Parathyroid adenoma (tissue), 2 donors: Measurements from ENCODE around the gene TBL1XR1.

Experiments used
- H2AFZ ChIP-seq: fragments of 300-600 bp; sonication (generic); one replicate; pipeline ENCODE4 v1.7.0; 2017; ENCODE audit warnings: antibody characterized with exemption, mild to moderate bottlenecking
- H3K27ac ChIP-seq: fragments of 300-600 bp; sonication (generic); one replicate; pipeline ENCODE4 v1.7.0; 2017
- H3K27me3 ChIP-seq: fragments of 300-600 bp; sonication (generic); one replicate; pipeline ENCODE4 v1.7.0; 2017; ENCODE audit warnings: low read length; ENCODE audit not compliant: control insufficient read depth, insufficient read depth
- H3K36me3 ChIP-seq: fragments of 300-600 bp; sonication (generic); one replicate; pipeline ENCODE4 v1.7.0; 2017; ENCODE audit warnings: low read length; ENCODE audit not compliant: control insufficient read depth, insufficient read depth
- H3K4me1 ChIP-seq: fragments of 300-600 bp; sonication (generic); one replicate; pipeline ENCODE4 v1.7.0; 2017; ENCODE audit warnings: control low read depth
- H3K4me2 ChIP-seq: fragments of 300-600 bp; sonication (generic); one replicate; pipeline ENCODE4 v1.7.0; 2017; ENCODE audit warnings: low read length
- H3K4me3 ChIP-seq: fragments of 300-600 bp; sonication (generic); one replicate; pipeline ENCODE4 v1.7.0; 2017; ENCODE audit warnings: low read depth, low read length
- H3K79me2 ChIP-seq: fragments of 300-600 bp; sonication (generic); one replicate; pipeline ENCODE4 v1.7.0; 2017; ENCODE audit warnings: control low read depth
- H3K9ac ChIP-seq: fragments of 300-600 bp; sonication (generic); one replicate; pipeline ENCODE4 v1.7.0; 2017; ENCODE audit warnings: mild to moderate bottlenecking
- H3K9me3 ChIP-seq: fragments of 300-600 bp; sonication (generic); one replicate; pipeline ENCODE4 v1.7.0; 2017; ENCODE audit warnings: low read length; ENCODE audit not compliant: control insufficient read depth
- TF ChIP-seq, protein P1 (sequence below): fragments of 300-600 bp; sonication (generic); IDR thresholded peaks from one replicate; pipeline ENCODE4 v1.7.0; 2017; ENCODE audit warnings: antibody characterized with exemption, mild to moderate bottlenecking
- donor health status: primary hyperparathyroidism.

The TBL1XR1 gene

DNA sequence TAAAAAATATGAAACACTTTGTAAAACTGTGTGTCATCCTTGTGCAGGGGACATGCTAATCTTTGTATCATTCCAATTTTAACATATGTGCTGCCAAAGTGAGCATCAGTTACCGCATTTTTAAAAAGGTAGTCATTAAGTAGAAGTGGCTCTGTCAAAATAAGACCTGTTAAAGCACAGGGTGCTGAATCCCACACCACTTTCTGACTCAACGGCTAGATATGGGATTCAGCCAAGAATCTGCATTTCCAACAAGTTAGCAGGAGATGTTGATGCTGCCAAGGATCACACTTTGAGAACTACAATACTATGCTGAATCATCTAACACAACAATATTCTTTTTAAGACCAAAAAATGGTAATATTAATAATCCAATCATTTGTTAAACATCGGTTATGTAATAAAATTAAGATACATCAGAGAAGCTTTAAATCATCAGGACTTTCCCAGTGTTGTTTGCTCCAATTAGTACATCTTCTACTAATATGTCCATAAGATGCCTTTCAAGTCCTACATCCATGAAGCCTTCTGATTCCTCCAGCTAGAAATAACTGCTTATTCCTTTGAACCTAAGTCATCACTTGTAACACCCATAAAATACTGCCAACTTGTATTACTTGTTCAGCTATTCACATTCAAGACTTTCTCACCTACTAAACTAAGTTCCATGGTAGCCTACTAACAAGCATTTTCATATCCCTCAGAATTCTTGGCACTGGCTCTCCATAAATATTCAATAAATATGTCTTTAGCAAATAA is 71.1 kb downstream of the TBL1XR1 start:
- Histone ChIP-seq H3K27me3 (no peaks in the 10 kb centered on the region), H3K9ac (no peak overlapping the region), H3K36me3 (no peaks in the 10 kb centered on the region), H3K9me3 (no peaks in the 10 kb centered on the region), H3K4me1 (peaks cover 3% of the 10 kb centered on the region), H2AFZ (no peak overlapping the region), H3K4me3 (no peak overlapping the region), H3K4me2 (no peak overlapping the region), H3K79me2 (peaks cover 48% of the 10 kb centered on the region), H3K27ac (no peak overlapping the region)
- TF ChIP-seq, protein P1, sequence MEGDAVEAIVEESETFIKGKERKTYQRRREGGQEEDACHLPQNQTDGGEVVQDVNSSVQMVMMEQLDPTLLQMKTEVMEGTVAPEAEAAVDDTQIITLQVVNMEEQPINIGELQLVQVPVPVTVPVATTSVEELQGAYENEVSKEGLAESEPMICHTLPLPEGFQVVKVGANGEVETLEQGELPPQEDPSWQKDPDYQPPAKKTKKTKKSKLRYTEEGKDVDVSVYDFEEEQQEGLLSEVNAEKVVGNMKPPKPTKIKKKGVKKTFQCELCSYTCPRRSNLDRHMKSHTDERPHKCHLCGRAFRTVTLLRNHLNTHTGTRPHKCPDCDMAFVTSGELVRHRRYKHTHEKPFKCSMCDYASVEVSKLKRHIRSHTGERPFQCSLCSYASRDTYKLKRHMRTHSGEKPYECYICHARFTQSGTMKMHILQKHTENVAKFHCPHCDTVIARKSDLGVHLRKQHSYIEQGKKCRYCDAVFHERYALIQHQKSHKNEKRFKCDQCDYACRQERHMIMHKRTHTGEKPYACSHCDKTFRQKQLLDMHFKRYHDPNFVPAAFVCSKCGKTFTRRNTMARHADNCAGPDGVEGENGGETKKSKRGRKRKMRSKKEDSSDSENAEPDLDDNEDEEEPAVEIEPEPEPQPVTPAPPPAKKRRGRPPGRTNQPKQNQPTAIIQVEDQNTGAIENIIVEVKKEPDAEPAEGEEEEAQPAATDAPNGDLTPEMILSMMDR = no peak

DNA sequence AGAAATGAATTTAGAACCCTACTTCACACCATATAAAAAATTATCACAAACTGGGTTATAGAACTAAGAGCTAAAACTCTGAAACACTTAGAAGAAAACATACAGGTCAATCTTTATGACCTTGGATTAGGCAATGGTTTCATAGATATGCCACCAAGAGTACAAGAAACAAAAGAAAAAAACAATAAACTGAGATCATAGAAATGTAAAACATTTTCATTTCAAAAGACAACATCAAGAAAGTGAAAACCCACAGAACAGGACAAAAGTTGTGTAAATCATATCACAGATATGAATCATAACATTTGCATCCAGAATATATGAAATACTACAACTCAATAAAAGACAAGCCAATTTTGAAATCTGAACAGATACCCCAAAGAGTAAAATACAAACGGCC is 72.4 kb downstream of the TBL1XR1 start:
- H3K79me2 ChIP-seq = peaks cover 48% of the 10 kb centered on the region
- H2AFZ ChIP-seq = no peak overlapping the region
- no peaks in the 10 kb centered on the region for H3K36me3 ChIP-seq
- no peak overlapping the region for H3K27ac ChIP-seq
- TF ChIP-seq, protein P1 = no peak
- no peaks in the 10 kb centered on the region for H3K27me3 ChIP-seq
- no peaks in the 10 kb centered on the region for H3K9me3 ChIP-seq
- H3K4me1 ChIP-seq = peaks cover 6% of the 10 kb centered on the region
- no peak overlapping the region for H3K9ac ChIP-seq
- H3K4me2 ChIP-seq = no peak overlapping the region
- no peak overlapping the region for H3K4me3 ChIP-seq

DNA sequence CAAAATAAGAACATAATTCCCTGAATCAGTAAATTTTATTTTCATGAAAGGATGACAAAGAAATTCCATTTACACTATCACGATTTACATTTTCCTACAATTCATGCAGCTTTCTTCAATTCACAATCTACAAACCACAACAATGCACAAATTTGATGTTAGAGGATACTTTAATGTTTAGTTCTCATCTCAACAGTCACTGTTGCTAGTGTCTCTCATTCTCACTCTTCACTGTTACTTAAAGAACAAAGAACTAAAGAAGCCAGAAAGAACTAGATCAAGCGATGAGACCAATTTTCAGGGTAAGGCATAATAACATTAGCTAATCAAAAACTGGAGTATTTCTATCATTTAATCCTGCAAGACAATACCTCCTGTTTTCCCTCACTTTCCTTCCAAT is 73.5 kb downstream of the TBL1XR1 start:
- no peaks in the 10 kb centered on the region for H3K36me3 ChIP-seq
- H2AFZ ChIP-seq = no peak overlapping the region
- H3K9me3 ChIP-seq = no peaks in the 10 kb centered on the region
- no peak overlapping the region for H3K4me2 ChIP-seq
- peaks cover 55% of the 10 kb centered on the region for H3K79me2 ChIP-seq
- H3K27me3 ChIP-seq = no peaks in the 10 kb centered on the region
- H3K4me1 ChIP-seq = peaks cover 6% of the 10 kb centered on the region
- no peak overlapping the region for H3K27ac ChIP-seq
- H3K4me3 ChIP-seq = no peak overlapping the region
- TF ChIP-seq, protein P1 = no peak
- no peak overlapping the region for H3K9ac ChIP-seq

DNA sequence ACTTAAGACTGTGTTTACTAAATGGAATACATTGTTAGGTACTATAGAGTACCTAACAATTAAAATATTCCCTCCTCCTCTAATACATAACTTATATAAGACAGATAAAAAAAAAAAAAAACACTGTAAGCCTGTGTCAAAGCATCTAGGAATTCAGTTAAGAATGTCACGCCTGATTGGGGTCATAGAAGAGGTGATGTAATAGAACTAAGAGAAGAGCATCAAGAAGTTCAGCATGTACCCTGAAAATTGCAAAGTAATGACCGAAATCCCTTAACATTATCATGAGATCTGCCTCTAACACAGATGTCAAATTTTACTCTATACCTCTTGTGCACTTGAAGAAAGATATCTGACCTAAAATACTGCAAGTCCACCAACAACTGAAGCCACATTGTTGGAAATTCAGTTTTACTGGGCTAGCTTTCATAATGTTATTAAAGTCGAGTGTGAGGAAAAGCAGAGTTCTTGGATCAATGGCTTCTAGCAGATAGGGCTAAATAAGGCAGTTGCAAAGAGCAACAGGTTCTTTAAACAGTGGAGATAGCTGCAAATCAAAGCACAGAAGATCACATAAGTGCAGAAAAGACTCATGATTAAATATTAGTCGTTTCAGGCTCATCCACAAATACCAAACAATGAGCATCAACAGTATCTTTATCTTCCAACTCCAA is 75.0 kb downstream of the TBL1XR1 start:
- Histone ChIP-seq H3K4me3 (no peak overlapping the region), H3K4me1 (peaks cover 8% of the 10 kb centered on the region), H3K9ac (no peak overlapping the region), H3K27me3 (no peaks in the 10 kb centered on the region), H3K4me2 (no peak overlapping the region), H3K27ac (no peak overlapping the region), H3K36me3 (no peaks in the 10 kb centered on the region), H3K79me2 (peaks cover 51% of the 10 kb centered on the region), H3K9me3 (no peaks in the 10 kb centered on the region), H2AFZ (no peak overlapping the region)
- TF ChIP-seq, protein P1 = no peak
